Gastrocnemius medialis (tissue), 4 donors: Measurements from ENCODE around the gene FLT4. TPM values are rescaled to one million over a fixed set of nuclear protein-coding genes. Genes with fewer than 3 reads are reported as not detected.

ENCODE experiments used
- ATAC-seq, 2 donors: fragments of 150-250 bp; one replicate each; pipeline ENCODE4 v1.9.1; 2016
- DNase-seq, 2 donors: peaks; one replicate each; pipeline ENCODE4 v3.0.0-alpha.2; 2019
- H3K27ac ChIP-seq, 4 donors: fragments of 200-600 bp; sonication (generic); 1 replicate in 1 of 4; 2 replicates in 3 of 4; pipeline ENCODE4 v1.5.1; 2016 to 2018; ENCODE audit warnings: mild to moderate bottlenecking in 2 of 4, moderate library complexity in 1 of 4
- H3K27me3 ChIP-seq, 3 donors: fragments of 200-600 bp; sonication (generic) in 2 of 3; 1 replicate in 1 of 3; 2 replicates in 2 of 3; pipeline versions ENCODE4 v1.5.1 to v1.6.0; 2016 to 2019; ENCODE audit warnings: mild to moderate bottlenecking in 1 of 3, moderate library complexity in 1 of 3
- H3K36me3 ChIP-seq, 2 donors: fragments of 200-600 bp; sonication (generic) in 1 of 2; one replicate each; pipeline ENCODE4 v1.5.1; 2017 to 2018
- H3K4me1 ChIP-seq, 2 donors: fragments of 200-600 bp; sonication (generic) in 1 of 2; one replicate each; pipeline ENCODE4 v1.5.1; 2016 to 2017; ENCODE audit warnings: mild to moderate bottlenecking in 2 of 2
- H3K4me3 ChIP-seq, 4 donors: fragments of 200-600 bp; sonication (generic) in 3 of 4; 1 replicate in 1 of 4; 2 replicates in 3 of 4; pipeline ENCODE4 v1.5.1; 2016 to 2019; ENCODE audit warnings: mild to moderate bottlenecking in 2 of 4
- H3K9me3 ChIP-seq, 3 donors: fragments of 200-600 bp; sonication (generic) in 2 of 3; 1 replicate in 1 of 3; 2 replicates in 2 of 3; pipeline ENCODE4 v1.5.1; 2016 to 2019
- POLR2A ChIP-seq, 2 donors: fragments of 450-650 bp; IDR thresholded peaks; one replicate each; pipeline ENCODE4 v1.6.1; 2017; ENCODE audit warnings: antibody characterized with exemption in 2 of 2, mild to moderate bottlenecking in 2 of 2, moderate library complexity in 2 of 2
- in situ Hi-C, 4 donors: fragments of 200-750 bp; cut with MboI; loops; one replicate each; pipeline versions ENCODE4 v1.15.0 to v1.8.0; 2017; ENCODE audit warnings: low sequenced_read_pairs in 4 of 4
- intact Hi-C: fragments of 100-400 bp; cut with DNase I; formaldehyde crosslinking; loops from one replicate; pipeline ENCODE4 v1.15.1; 2023; ENCODE audit warnings: low total_unique reads
- total RNA-seq, 4 donors: library from RNA; depleted of rRNA; stranded (reverse); fragments of >200 nt; gene quantifications; one replicate each; pipeline versions ENCODE4 v1.1.0 to v1.2.3, GENCODE V29; 2016
- TF ChIP-seq, protein P1 (sequence below), 5 experiments: fragments of 450-650 bp in 3 of 5; fragments of 200-600 bp in 2 of 5; sonication (generic) in 2 of 5; IDR thresholded peaks in 4 of 5; conservative IDR thresholded peaks in 1 of 5; 1 replicate in 4 of 5; 2 replicates in 1 of 5; pipeline ENCODE4 v1.5.1; 2016 to 2019; ENCODE audit warnings: antibody characterized with exemption in 5 of 5, mild to moderate bottlenecking in 3 of 5, moderate library complexity in 3 of 5

FLT4 gene
- total RNA-seq, 4 donors from 2014 or later: 2.6 to 4.7 (median 2.9) TPM

DNA sequence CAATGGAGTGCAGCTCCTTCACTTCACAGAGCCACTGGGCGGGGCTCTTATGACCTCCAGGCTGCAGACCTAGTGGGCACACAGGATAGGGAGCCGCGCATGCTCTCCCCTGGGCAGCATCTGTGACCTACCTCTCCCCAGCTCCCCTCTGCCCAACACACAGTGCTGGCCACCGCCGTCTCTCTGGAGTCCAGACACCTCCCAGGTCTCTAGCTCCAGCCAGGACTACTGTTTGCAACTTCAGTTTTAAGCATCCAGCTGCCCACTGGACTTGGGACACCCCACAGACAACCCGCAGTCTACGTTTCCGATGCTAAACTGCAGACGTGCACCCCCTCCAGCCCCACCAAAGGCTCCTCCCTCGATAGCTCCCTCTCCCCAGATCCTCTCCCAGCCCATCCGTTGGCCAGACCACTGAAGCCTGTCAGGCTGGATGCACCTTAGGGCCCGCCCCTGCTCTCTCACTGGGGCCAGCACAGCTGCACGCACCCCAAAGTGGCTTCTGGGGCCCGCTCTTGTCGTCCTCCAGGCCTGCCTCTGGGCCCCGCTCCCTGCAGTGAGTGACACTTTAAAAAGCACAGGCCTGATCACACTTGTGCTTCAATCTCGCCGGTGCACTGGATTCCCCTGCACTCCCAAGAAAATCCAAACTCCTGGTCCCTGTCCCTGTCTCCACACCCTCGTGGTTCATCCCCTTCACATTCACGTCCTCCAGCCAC lies 11.3 kb downstream of the FLT4 start:
- intact Hi-C loops: no loop called here
- in situ Hi-C loops: no loop called here
- H3K36me3 ChIP-seq: no peaks in the 10 kb centered on the region
- DNase-seq (no peak), ATAC-seq (no peak)
- no peaks in the 10 kb centered on the region for H3K4me1 ChIP-seq
- no peaks in the 10 kb centered on the region for H3K27me3 ChIP-seq
- no peak overlapping the region for H3K27ac ChIP-seq
- H3K9me3 ChIP-seq: no peaks in the 10 kb centered on the region
- H3K4me3 ChIP-seq: no peak overlapping the region
- TF ChIP-seq, protein P1, sequence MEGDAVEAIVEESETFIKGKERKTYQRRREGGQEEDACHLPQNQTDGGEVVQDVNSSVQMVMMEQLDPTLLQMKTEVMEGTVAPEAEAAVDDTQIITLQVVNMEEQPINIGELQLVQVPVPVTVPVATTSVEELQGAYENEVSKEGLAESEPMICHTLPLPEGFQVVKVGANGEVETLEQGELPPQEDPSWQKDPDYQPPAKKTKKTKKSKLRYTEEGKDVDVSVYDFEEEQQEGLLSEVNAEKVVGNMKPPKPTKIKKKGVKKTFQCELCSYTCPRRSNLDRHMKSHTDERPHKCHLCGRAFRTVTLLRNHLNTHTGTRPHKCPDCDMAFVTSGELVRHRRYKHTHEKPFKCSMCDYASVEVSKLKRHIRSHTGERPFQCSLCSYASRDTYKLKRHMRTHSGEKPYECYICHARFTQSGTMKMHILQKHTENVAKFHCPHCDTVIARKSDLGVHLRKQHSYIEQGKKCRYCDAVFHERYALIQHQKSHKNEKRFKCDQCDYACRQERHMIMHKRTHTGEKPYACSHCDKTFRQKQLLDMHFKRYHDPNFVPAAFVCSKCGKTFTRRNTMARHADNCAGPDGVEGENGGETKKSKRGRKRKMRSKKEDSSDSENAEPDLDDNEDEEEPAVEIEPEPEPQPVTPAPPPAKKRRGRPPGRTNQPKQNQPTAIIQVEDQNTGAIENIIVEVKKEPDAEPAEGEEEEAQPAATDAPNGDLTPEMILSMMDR (IDR thresholded peaks at IDR 0.05 in 4 of 5, conservative IDR thresholded peaks at IDR 0.05 in 1 of 5): no peak
- TF ChIP-seq POLR2A (IDR thresholded peaks at IDR 0.05): no peak

DNA sequence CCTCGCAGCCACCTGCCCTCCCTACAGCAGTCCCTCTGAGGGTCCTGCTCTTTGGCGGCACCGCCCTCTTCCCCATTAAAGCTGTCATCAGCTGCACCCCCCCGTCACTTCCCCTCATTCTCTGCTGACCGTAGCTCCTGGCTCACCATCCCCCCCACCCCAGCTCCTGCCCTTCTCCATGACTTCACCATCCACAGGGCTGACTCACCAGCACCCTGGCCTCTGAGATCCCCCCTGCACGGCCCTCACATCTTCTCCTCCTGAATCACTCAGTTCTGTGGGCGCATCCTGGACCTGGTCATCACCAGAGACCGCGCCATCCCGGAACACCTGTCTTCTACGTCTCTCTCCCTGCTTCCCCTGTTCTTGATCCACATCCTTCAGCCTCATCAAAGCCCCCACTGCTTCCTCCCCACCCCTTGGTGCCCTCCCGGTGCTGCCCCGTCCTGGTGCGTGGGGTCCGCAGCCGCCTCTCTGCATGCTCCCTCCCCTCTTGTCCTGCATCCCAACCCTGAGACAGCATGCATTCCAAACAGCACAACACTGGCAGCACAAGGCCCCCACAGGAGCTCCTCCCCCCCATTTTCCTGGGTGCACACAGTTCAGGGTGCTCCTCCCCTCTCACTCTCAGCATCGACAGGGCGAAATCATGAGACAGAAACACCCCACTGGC lies 12.9 kb downstream of the FLT4 start:
- DNase-seq: peak in 1 of 2 donors; percentile 1
- Histone ChIP-seq H3K4me3 (no peak overlapping the region), H3K27me3 (no peaks in the 10 kb centered on the region), H3K27ac (no peak overlapping the region), H3K4me1 (no peaks in the 10 kb centered on the region), H3K36me3 (no peaks in the 10 kb centered on the region), H3K9me3 (no peaks in the 10 kb centered on the region)
- in situ Hi-C loops (no loop called here), intact Hi-C loops (no loop called here)
- ATAC-seq: no peak
- TF ChIP-seq, protein P1 (IDR thresholded peaks at IDR 0.05 in 4 of 5, conservative IDR thresholded peaks at IDR 0.05 in 1 of 5): no peak
- TF ChIP-seq POLR2A (IDR thresholded peaks at IDR 0.05): no peak

DNA sequence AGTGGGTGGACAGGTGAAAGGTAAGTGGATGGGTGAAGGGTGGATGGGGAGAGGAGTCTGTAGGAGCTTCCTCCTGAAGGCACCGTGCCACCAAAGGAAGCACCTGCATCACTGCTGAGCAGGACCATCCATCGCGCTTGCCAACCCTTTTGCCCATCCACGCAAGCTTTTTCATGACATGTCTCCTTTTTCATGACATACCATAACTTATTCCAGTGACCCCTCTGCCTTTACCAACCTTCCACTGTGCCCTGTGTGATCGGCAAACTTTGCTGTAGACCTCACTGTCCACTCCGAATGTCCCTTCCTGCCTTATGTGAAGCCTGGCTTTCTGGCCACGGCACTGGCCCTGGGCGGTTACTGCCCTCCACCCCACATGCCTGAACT lies 13.4 kb downstream of the FLT4 start:
- H3K27ac ChIP-seq: no peak overlapping the region
- no peak for ATAC-seq
- intact Hi-C loops: no loop called here
- in situ Hi-C loops: no loop called here
- TF ChIP-seq, protein P1 (IDR thresholded peaks at IDR 0.05 in 4 of 5, conservative IDR thresholded peaks at IDR 0.05 in 1 of 5): no peak
- no peak for TF ChIP-seq POLR2A (IDR thresholded peaks at IDR 0.05)
- no peaks in the 10 kb centered on the region for H3K9me3 ChIP-seq
- H3K36me3 ChIP-seq: no peaks in the 10 kb centered on the region
- no peaks in the 10 kb centered on the region for H3K4me1 ChIP-seq
- H3K4me3 ChIP-seq: no peak overlapping the region
- no peaks in the 10 kb centered on the region for H3K27me3 ChIP-seq
- no peak for DNase-seq

DNA sequence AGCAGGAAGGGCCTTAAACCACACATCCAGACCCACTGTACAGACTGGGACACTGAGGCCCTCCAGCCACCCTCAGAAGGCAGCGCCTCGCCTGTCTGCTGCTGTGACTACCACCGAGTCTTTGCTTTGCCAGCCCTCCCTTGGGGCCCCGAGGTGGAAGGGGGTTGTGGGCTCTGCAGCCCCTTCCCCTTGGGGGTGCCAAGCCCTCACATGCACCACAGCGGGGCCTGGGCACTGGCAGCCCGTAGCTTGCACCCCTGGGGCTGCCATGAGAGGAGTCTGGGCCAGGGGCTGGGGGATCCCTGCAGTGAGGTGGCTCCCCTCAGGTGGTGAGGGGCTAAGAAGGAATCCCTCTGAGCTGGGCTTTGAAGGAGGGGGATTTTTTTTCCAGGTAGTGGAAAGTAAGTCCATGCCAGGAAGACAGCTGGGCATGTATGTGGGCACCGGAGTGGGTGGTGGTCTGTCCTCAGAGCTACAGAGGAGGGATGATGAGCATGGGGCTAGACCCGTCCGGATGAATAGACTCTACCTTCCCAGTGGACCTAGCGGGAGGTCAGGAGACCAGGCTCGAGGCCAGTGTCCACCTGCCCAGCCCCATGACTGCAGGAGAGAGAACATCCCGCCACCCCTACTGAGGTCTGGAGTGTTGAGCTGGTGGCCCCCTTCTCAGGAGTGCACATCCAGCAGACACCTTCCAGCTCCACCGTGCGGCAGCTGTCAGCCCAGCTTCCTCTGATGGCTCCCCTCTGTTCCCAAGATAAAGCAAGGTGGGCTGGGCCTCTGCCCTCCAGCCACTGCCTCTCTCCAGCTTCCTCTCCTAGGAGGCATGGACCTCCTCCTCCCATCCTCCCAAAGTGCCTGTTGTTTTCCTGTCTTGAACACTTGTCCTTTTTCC lies 15.9 kb downstream of the FLT4 start:
- Histone ChIP-seq H3K36me3 (no peaks in the 10 kb centered on the region), H3K4me1 (no peaks in the 10 kb centered on the region), H3K27me3 (no peaks in the 10 kb centered on the region), H3K4me3 (no peak overlapping the region), H3K27ac (no peak overlapping the region), H3K9me3 (no peaks in the 10 kb centered on the region)
- TF ChIP-seq, protein P1 (IDR thresholded peaks at IDR 0.05 in 4 of 5, conservative IDR thresholded peaks at IDR 0.05 in 1 of 5): no peak
- DNase-seq (no peak), ATAC-seq (no peak)
- intact Hi-C loops: no loop called here
- in situ Hi-C loops: no loop called here
